A673 (cell line): ENCODE data around the gene CLN6. TPM values are rescaled to one million over a fixed set of nuclear protein-coding genes. Genes with fewer than 3 reads are reported as not detected.
"Not testable (repeated sequence)": the region's sequence is repeated elsewhere in the genome, so short reads cannot be mapped to it uniquely, and the experiment has no call there.

Experiments
- BruUV-seq: library from RNA; stranded (reverse); fragments of 400-500 nt; replicated peaks from 2 replicates; lab custom pipeline; 2021; lab: Mats Ljungman, UMichigan
- CTCF ChIA-PET: fragments of 300-600 bp; sonication (Branson Sonifier 250); formaldehyde crosslinking; loops from one replicate; lab custom pipeline; 2022; ENCODE audit warnings: antibody characterized with exemption; lab: Charles Lee
- POLR2A ChIA-PET: fragments of 300-600 bp; sonication (Branson Sonifier 250); formaldehyde crosslinking; loops from one replicate; lab custom pipeline; 2022; ENCODE audit warnings: antibody characterized with exemption; ENCODE audit not compliant: low non-redundant PET; lab: Charles Lee
- DNase-seq: peaks from one replicate; pipeline ENCODE4 v3.0.0-alpha.2; 2015; ENCODE audit warnings: low spot score
- H3K27ac ChIP-seq: fragments of 200-600 bp; sonication (generic); 2 replicates; pipeline ENCODE4 v1.5.1; 2016; ENCODE audit warnings: mixed run types, low read depth, mild to moderate bottlenecking, mixed read lengths, antibody characterized with exemption, low read length; ENCODE audit not compliant: poor library complexity, severe bottlenecking
- H3K27me3 ChIP-seq: fragments of 200-600 bp; sonication (generic); replicated peaks from 2 replicates; pipeline ENCODE4 v1.6.1; 2017; ENCODE audit warnings: mixed run types, low read depth, mild to moderate bottlenecking, mixed read lengths, antibody characterized with exemption, low read length; ENCODE audit not compliant: insufficient read depth, poor library complexity
- H3K36me3 ChIP-seq: fragments of 200-600 bp; sonication (generic); 2 replicates; pipeline ENCODE4 v1.6.1; 2016; ENCODE audit warnings: mixed run types, mild to moderate bottlenecking, mixed read lengths, antibody characterized with exemption, low read length; ENCODE audit not compliant: insufficient read depth, poor library complexity, severe bottlenecking
- H3K4me1 ChIP-seq: fragments of 200-600 bp; sonication (generic); 2 replicates; pipeline ENCODE4 v1.6.1; 2017; ENCODE audit warnings: mixed run types, mild to moderate bottlenecking, mixed read lengths, antibody characterized with exemption, low read length; ENCODE audit not compliant: insufficient read depth, poor library complexity, severe bottlenecking
- H3K4me3 ChIP-seq: fragments of 200-600 bp; sonication (generic); 2 replicates; pipeline ENCODE4 v1.5.1; 2016; ENCODE audit warnings: low read depth, mixed run types, mild to moderate bottlenecking, mixed read lengths, low read length; ENCODE audit not compliant: poor library complexity, severe bottlenecking
- H3K9me3 ChIP-seq: fragments of 200-600 bp; sonication (generic); 2 replicates; pipeline ENCODE4 v1.6.1; 2016; ENCODE audit warnings: mixed run types, low read depth, mild to moderate bottlenecking, mixed read lengths, antibody characterized with exemption, low read length; ENCODE audit not compliant: poor library complexity, severe bottlenecking
- EZH2 ChIP-seq: fragments of 200-600 bp; sonication (generic); IDR thresholded peaks from 2 replicates; pipeline ENCODE4 v1.6.1; 2017; ENCODE audit warnings: borderline replicate concordance, low read depth, mild to moderate bottlenecking, mixed read lengths, antibody characterized with exemption, low read length; ENCODE audit not compliant: poor library complexity, severe bottlenecking
- intact Hi-C: fragments of 100-400 bp; cut with micrococcal nuclease; formaldehyde crosslinking; loops from one replicate; pipeline ENCODE4 v1.10.0; 2022; ENCODE audit not compliant: unreplicated experiment
- total RNA-seq: library from RNA; stranded (reverse); gene quantifications from 2 replicates; pipeline ENCODE4 v1.2.3, GENCODE V29; 2021
- TF ChIP-seq, protein P1 (sequence below): fragments of 300-800, 200-600 bp; sonication (generic); conservative IDR thresholded peaks from 2 replicates; pipeline ENCODE4 v1.5.1; 2017; ENCODE audit warnings: low read depth, mild to moderate bottlenecking, antibody characterized with exemption, low read length, moderate library complexity, mixed read lengths

The CLN6 gene
- total RNA-seq, 1 experiment from 2014 or later: 84.7 TPM

DNA sequence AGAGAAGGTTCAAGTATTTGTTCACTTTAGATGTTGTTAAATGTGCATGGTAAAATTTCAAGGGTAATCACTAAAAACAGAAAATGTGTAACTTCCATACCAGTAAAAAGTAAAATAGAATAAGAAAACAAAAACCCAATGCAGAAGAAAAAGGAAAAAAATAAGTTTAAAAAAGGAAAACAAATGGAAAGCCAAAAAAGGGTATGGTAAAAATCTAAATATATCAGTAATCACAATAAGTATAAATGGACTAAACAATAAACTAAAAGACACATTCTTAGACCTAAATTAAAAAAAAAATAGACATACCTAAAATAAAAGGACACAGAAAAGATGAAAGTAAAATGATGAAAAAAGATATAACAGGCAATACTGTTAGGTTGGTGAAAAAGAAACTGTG, 9.5 kb upstream of the CLN6 start:
- BruUV-seq: no TSS peak
- no peak overlapping the region for H3K27ac ChIP-seq
- intact Hi-C loops: no loop called here
- ChIA-PET CTCF (no interaction called here), POLR2A (no interaction called here)
- no peaks in the 10 kb centered on the region for H3K27me3 ChIP-seq
- no peaks in the 10 kb centered on the region for H3K9me3 ChIP-seq
- H3K36me3 ChIP-seq: no peaks in the 10 kb centered on the region
- DNase-seq: no peak
- H3K4me1 ChIP-seq: no peaks in the 10 kb centered on the region
- no peak for TF ChIP-seq EZH2
- TF ChIP-seq, protein P1, sequence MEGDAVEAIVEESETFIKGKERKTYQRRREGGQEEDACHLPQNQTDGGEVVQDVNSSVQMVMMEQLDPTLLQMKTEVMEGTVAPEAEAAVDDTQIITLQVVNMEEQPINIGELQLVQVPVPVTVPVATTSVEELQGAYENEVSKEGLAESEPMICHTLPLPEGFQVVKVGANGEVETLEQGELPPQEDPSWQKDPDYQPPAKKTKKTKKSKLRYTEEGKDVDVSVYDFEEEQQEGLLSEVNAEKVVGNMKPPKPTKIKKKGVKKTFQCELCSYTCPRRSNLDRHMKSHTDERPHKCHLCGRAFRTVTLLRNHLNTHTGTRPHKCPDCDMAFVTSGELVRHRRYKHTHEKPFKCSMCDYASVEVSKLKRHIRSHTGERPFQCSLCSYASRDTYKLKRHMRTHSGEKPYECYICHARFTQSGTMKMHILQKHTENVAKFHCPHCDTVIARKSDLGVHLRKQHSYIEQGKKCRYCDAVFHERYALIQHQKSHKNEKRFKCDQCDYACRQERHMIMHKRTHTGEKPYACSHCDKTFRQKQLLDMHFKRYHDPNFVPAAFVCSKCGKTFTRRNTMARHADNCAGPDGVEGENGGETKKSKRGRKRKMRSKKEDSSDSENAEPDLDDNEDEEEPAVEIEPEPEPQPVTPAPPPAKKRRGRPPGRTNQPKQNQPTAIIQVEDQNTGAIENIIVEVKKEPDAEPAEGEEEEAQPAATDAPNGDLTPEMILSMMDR: no peak
- no peak overlapping the region for H3K4me3 ChIP-seq

DNA sequence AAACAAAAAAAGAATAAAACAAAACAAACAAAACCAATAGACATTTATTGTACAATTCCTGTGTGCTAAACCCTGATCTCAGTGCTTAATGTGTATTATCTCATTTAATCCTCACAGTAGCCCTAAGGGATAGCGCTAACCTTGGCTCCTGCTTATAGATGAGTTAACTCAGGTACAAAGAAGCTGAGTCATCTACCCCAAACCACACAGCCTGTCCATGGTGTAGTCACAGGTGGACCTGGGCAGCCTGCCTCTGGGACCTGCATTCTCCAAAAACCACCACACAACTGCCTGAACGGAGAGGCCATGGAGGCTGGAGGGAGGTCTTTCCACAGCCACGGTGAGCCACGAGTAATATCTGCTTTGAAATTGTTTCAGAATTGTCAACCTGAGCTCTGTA, 5.5 kb upstream of the CLN6 start:
- POLR2A ChIA-PET: no interaction called here
- Histone ChIP-seq H3K4me1 (peaks cover 9% of the 10 kb centered on the region), H3K9me3 (no peaks in the 10 kb centered on the region), H3K36me3 (no peaks in the 10 kb centered on the region), H3K4me3 (no peak overlapping the region), H3K27me3 (no peaks in the 10 kb centered on the region), H3K27ac (no peak overlapping the region)
- intact Hi-C loops: no loop called here
- CTCF ChIA-PET: no interaction called here
- DNase-seq: no peak
- no TSS peak for BruUV-seq
- TF ChIP-seq EZH2: no peak
- TF ChIP-seq, protein P1: no peak

GRCh38 chr15:68234520-68234919, 5.0 kb upstream of the CLN6 start:
- H3K4me1 ChIP-seq, H3K9me3 ChIP-seq, DNase-seq, H3K27me3 ChIP-seq, H3K27ac ChIP-seq, H3K4me3 ChIP-seq, intact Hi-C loops, CTCF ChIA-PET, POLR2A ChIA-PET, H3K36me3 ChIP-seq, BruUV-seq: not testable (repeated sequence)

DNA sequence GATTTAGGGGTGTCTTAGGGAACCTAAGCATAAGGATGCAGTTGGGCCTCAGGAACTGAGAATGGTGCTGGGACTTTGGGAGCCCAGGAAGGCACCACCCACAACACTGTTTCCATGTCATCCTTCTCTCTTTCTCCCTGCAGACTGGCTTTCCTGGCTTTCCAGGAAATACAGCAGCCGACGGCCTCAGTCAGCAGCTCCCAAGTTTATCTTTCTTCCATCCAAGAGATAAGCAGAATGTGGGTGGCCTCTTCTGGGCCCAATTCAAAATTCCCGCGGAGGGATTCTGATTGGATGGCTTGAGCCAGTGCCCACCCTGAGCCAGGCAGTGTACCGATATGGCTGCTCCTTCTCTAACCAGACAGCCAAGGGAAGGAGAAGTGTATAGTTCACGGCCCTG, 4.5 kb upstream of the CLN6 start:
- intact Hi-C loops: no loop called here
- POLR2A ChIA-PET: no interaction called here
- Histone ChIP-seq H3K4me1 (peaks cover 9% of the 10 kb centered on the region), H3K27me3 (no peaks in the 10 kb centered on the region), H3K4me3 (no peak overlapping the region), H3K36me3 (no peaks in the 10 kb centered on the region), H3K9me3 (no peaks in the 10 kb centered on the region), H3K27ac (no peak overlapping the region)
- no peak for DNase-seq
- BruUV-seq: no TSS peak
- CTCF ChIA-PET: no interaction called here
- TF ChIP-seq EZH2: no peak
- TF ChIP-seq, protein P1: no peak
